Hepatocyte (in vitro differentiated cells): ENCODE measurements around the gene RPAP2.

Experiments used
- EZH2 ChIP-seq: fragments of 200-600 bp; sonication (generic); IDR thresholded peaks from 2 replicates; pipeline ENCODE4 v1.6.1; 2016; ENCODE audit warnings: antibody characterized with exemption, mild to moderate bottlenecking, borderline replicate concordance
- EZH2phosphoT487 ChIP-seq: fragments of 200-600 bp; sonication (generic); IDR thresholded peaks from one replicate; pipeline ENCODE4 v1.6.1; 2018; ENCODE audit warnings: antibody characterized with exemption, mild to moderate bottlenecking, low read depth, moderate library complexity; ENCODE audit not compliant: unreplicated experiment, severe bottlenecking
- TF ChIP-seq, protein P1 (sequence below): fragments of 200-600 bp; sonication (generic); IDR thresholded peaks from 2 replicates; pipeline ENCODE4 v1.5.1; 2016; ENCODE audit warnings: antibody characterized with exemption, mild to moderate bottlenecking; ENCODE audit not compliant: poor library complexity

DNA sequence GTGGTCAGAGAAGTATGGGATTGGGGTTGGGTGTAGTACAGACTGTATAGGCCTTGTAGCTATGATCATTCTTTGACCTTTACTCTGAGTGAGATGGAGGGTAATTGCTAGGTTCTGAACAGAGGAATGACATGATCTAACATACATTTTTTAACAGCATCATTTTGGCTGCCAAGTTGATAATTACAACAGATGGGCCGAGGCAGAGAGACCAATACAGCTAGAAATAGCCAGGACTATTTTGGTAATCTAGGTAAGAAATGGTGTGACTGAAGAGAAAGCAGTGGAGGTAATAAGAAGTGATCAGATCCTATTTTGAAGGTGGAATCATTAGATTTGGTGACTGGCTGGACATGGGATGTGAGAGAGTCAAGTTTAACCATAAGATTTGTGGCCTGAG, 43.5 kb downstream of the RPAP2 start:
- TF ChIP-seq EZH2phosphoT487 (no peak), EZH2 (no peak)
- TF ChIP-seq, protein P1, sequence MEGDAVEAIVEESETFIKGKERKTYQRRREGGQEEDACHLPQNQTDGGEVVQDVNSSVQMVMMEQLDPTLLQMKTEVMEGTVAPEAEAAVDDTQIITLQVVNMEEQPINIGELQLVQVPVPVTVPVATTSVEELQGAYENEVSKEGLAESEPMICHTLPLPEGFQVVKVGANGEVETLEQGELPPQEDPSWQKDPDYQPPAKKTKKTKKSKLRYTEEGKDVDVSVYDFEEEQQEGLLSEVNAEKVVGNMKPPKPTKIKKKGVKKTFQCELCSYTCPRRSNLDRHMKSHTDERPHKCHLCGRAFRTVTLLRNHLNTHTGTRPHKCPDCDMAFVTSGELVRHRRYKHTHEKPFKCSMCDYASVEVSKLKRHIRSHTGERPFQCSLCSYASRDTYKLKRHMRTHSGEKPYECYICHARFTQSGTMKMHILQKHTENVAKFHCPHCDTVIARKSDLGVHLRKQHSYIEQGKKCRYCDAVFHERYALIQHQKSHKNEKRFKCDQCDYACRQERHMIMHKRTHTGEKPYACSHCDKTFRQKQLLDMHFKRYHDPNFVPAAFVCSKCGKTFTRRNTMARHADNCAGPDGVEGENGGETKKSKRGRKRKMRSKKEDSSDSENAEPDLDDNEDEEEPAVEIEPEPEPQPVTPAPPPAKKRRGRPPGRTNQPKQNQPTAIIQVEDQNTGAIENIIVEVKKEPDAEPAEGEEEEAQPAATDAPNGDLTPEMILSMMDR: no peak
